ENCODE data around the gene PFDN1. TPM values are rescaled to one million over a fixed set of nuclear protein-coding genes. Genes with fewer than 3 reads are reported as not detected.

PFDN1 gene
- total RNA-seq, 5 donors from 2014 or later (not counting 1 experiment from before 2014, with no cell fraction given): 26.9 to 32.2 (median 28.1) TPM

GRCh38 chr5:140273401-140273877 lies 29.5 kb downstream of the PFDN1 start:
- 80% methylated on average over 2 of the region's 6 CpGs for WGBS (ENCODE audit: insufficient coverage)
- H3K27ac Mint-ChIP-seq: no peak overlapping the region

GRCh38 chr5:140270008-140270407 lies 32.9 kb downstream of the PFDN1 start:
- ATAC-seq (replicated peaks in 1 of 4): no peak
- Mint-ChIP-seq H3K4me3 (no peak overlapping the region), H3K9me3 (no peaks in the 10 kb centered on the region), H3K4me1 (peaks cover 30 to 44% (median 38%) of the 10 kb centered on the region in 3 donors), H3K36me3 (peaks cover 16% of the 10 kb centered on the region), H3K27ac (no peak overlapping the region), H3K27me3 (no peaks in the 10 kb centered on the region)
- no peaks in the 10 kb centered on the region for H3K27me3 ChIP-seq (replicated peaks in 1 of 2; ENCODE audit: control insufficient read depth in 2 of 2, extremely low read depth in 1 of 2, insufficient read depth in 2 of 2, low read length in 1 of 2)
- DNase-seq: no peak
- peaks cover 2 to 4% of the 10 kb centered on the region in 2 donors for H3K36me3 ChIP-seq (ENCODE audit: control insufficient read depth in 2 of 2, extremely low read depth in 1 of 2, insufficient read depth in 1 of 2, low read length in 1 of 2)
- no peak overlapping the region for H3K4me3 ChIP-seq (ENCODE audit: control insufficient read depth in 1 of 2, extremely low read depth in 1 of 2, low read length in 1 of 2)
- no peaks in the 10 kb centered on the region for H3K9me3 ChIP-seq
- H3K4me1 ChIP-seq (ENCODE audit: control insufficient read depth in 1 of 2, extremely low read depth in 1 of 2, insufficient read depth in 2 of 2, low read length in 2 of 2): peaks cover 11 to 25% of the 10 kb centered on the region in 2 experiments
- ChIA-PET CTCF (no interaction called here), POLR2A (no interaction called here)
- no peak overlapping the region for H3K27ac ChIP-seq (ENCODE audit: low read length)

More at GRCh38 chr5:140273401-140273877, 29.5 kb downstream of the PFDN1 start:
- Histone ChIP-seq H3K27me3 (replicated peaks in 1 of 2; ENCODE audit: control insufficient read depth in 2 of 2, extremely low read depth in 1 of 2, insufficient read depth in 2 of 2, low read length in 1 of 2) (no peaks in the 10 kb centered on the region), H3K27ac (ENCODE audit: low read length) (no peak overlapping the region), H3K4me3 (ENCODE audit: control insufficient read depth in 1 of 2, extremely low read depth in 1 of 2, low read length in 1 of 2) (no peak overlapping the region), H3K9me3 (no peaks in the 10 kb centered on the region), H3K36me3 (ENCODE audit: control insufficient read depth in 2 of 2, extremely low read depth in 1 of 2, insufficient read depth in 1 of 2, low read length in 1 of 2) (peaks cover 2 to 4% of the 10 kb centered on the region in 2 donors), H3K4me1 (ENCODE audit: control insufficient read depth in 1 of 2, extremely low read depth in 1 of 2, insufficient read depth in 2 of 2, low read length in 2 of 2) (peaks cover 0 to 5% of the 10 kb centered on the region in 2 experiments)
- Mint-ChIP-seq H3K36me3 (peaks cover 35% of the 10 kb centered on the region), H3K27me3 (no peaks in the 10 kb centered on the region), H3K4me1 (peaks cover 3 to 28% (median 19%) of the 10 kb centered on the region in 3 donors), H3K9me3 (no peaks in the 10 kb centered on the region), H3K4me3 (no peak overlapping the region)
- POLR2A ChIA-PET: interaction anchor here in 1 of 2 donors (0.7 kb wide), 1 partner anchor 11 kb away, joined by 3 read pairs; no protein-coding TSS in a partner anchor
- DNase-seq (peak in 1 of 35 experiments; percentile 21), ATAC-seq (replicated peaks in 1 of 4) (peak in 1 of 4 experiments; percentile 43)
- CTCF ChIA-PET: interaction anchor here in 1 of 2 donors (0.5 kb wide), 1 partner anchor 29 kb away, joined by 3 read pairs; no protein-coding TSS in a partner anchor

DNA sequence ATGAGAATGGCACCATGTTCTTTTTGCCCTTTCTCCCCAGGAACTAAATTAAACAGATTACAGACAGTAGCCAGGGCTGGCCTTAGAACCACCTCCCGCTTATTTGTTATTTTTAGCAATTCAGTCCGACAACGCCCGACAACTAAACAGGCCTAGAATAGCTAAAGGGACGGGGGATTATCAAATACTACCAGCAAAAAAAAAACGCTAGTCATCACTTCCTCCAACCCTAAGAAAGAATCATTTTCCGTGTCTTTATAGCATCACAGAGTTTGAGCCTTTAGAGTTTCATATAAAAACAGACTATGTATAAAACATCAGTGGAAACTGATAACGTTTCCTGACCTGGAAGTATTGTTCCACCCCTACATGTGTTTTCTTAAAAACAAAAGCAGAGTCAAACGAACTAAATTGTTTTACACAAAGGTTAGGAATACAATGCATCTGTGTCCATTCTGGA lies 35.3 kb downstream of the PFDN1 start:
- ChIA-PET POLR2A (interaction anchor here in 1 of 2 donors (0.6 kb wide), 1 partner anchor 1944 kb away, joined by 3 read pairs; no protein-coding TSS in a partner anchor), CTCF (interaction anchor here (0.8 to 1.6 kb wide), 2 partner anchors 92 to 371 kb away, joined by 3 read pairs; partner anchors contain the start of gene SLC4A9 (in 1 of the 2))
- peak overlapping the region; percentile 72 to 88 for H3K27ac Mint-ChIP-seq
- H3K27me3 Mint-ChIP-seq: no peaks in the 10 kb centered on the region
- peak in 2 of 4 experiments; percentile 30 to 32 for ATAC-seq (replicated peaks in 1 of 4)
- H3K9me3 Mint-ChIP-seq: no peaks in the 10 kb centered on the region
- WGBS (ENCODE audit: insufficient coverage): 61% methylated on average over 4 of the region's 9 CpGs
- Histone ChIP-seq H3K9me3 (no peaks in the 10 kb centered on the region), H3K27me3 (replicated peaks in 1 of 2; ENCODE audit: control insufficient read depth in 2 of 2, extremely low read depth in 1 of 2, insufficient read depth in 2 of 2, low read length in 1 of 2) (no peaks in the 10 kb centered on the region), H3K4me1 (ENCODE audit: control insufficient read depth in 1 of 2, extremely low read depth in 1 of 2, insufficient read depth in 2 of 2, low read length in 2 of 2) (peaks cover 11 to 20% of the 10 kb centered on the region in 2 experiments), H3K4me3 (ENCODE audit: control insufficient read depth in 1 of 2, extremely low read depth in 1 of 2, low read length in 1 of 2) (no peak overlapping the region), H3K36me3 (ENCODE audit: control insufficient read depth in 2 of 2, extremely low read depth in 1 of 2, insufficient read depth in 1 of 2, low read length in 1 of 2) (peaks cover 0 to 2% of the 10 kb centered on the region in 2 donors), H3K27ac (ENCODE audit: low read length) (no peak overlapping the region)
- peak overlapping the region in 2 of 3 donors; percentile 36 to 63 for H3K4me3 Mint-ChIP-seq
- peaks cover 31 to 45% (median 32%) of the 10 kb centered on the region in 3 donors for H3K4me1 Mint-ChIP-seq
- H3K36me3 Mint-ChIP-seq: peaks cover 13% of the 10 kb centered on the region
- no peak for DNase-seq

DNA sequence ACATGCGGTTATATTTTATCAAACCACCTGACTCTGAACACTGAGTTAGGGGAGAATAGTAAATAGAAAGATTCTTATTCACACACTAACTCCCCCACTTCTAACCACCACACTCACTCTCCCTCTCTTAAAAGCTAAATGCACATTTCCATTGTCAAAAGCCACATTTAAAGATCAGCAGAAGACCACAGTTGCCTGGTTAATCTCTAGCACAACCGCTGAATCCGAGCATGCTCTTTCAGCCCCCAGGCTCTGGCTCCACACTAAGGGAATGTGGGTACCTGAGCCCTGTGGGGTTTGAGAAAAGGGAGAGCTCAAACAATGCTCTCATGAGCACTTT lies 35.7 kb downstream of the PFDN1 start:
- H3K36me3 Mint-ChIP-seq: peaks cover 17% of the 10 kb centered on the region
- Histone ChIP-seq H3K4me3 (ENCODE audit: control insufficient read depth in 1 of 2, extremely low read depth in 1 of 2, low read length in 1 of 2) (no peak overlapping the region), H3K4me1 (ENCODE audit: control insufficient read depth in 1 of 2, extremely low read depth in 1 of 2, insufficient read depth in 2 of 2, low read length in 2 of 2) (peaks cover 11 to 20% of the 10 kb centered on the region in 2 experiments), H3K27me3 (replicated peaks in 1 of 2; ENCODE audit: control insufficient read depth in 2 of 2, extremely low read depth in 1 of 2, insufficient read depth in 2 of 2, low read length in 1 of 2) (no peaks in the 10 kb centered on the region), H3K36me3 (ENCODE audit: control insufficient read depth in 2 of 2, extremely low read depth in 1 of 2, insufficient read depth in 1 of 2, low read length in 1 of 2) (no peaks in the 10 kb centered on the region), H3K27ac (ENCODE audit: low read length) (no peak overlapping the region), H3K9me3 (no peaks in the 10 kb centered on the region)
- no CpG with 5 or more reads among the region's 3 CpGs for WGBS (ENCODE audit: insufficient coverage)
- ChIA-PET CTCF (interaction anchor here (0.8 to 1.6 kb wide), 2 partner anchors 93 to 371 kb away, joined by 3 read pairs; partner anchors contain the start of gene SLC4A9 (in 1 of the 2)), POLR2A (interaction anchor here in 1 of 2 donors (0.5 to 0.6 kb wide), 2 partner anchors 9 to 1944 kb away, joined by 3 to 4 read pairs; no protein-coding TSS in a partner anchor)
- peak overlapping the region; percentile 36 to 63 (median 43) for H3K4me3 Mint-ChIP-seq
- DNase-seq (no peak), ATAC-seq (replicated peaks in 1 of 4) (peak; percentile 11 to 77 (median 54))
- no peaks in the 10 kb centered on the region for H3K27me3 Mint-ChIP-seq
- no peaks in the 10 kb centered on the region for H3K9me3 Mint-ChIP-seq
- peak overlapping the region; percentile 72 to 88 for H3K27ac Mint-ChIP-seq
- H3K4me1 Mint-ChIP-seq: peaks cover 32 to 49% (median 35%) of the 10 kb centered on the region in 3 donors

- H3K27ac ChIP-seq (ENCODE audit: low read length): no peak overlapping the region
- CTCF ChIA-PET: interaction anchor here (0.8 to 1.6 kb wide), 2 partner anchors 93 to 372 kb away, joined by 3 read pairs; partner anchors contain the start of gene SLC4A9 (in 1 of the 2)
Observed at GRCh38 chr5:140266471-140267200, 36.3 kb downstream of the PFDN1 start.

DNA sequence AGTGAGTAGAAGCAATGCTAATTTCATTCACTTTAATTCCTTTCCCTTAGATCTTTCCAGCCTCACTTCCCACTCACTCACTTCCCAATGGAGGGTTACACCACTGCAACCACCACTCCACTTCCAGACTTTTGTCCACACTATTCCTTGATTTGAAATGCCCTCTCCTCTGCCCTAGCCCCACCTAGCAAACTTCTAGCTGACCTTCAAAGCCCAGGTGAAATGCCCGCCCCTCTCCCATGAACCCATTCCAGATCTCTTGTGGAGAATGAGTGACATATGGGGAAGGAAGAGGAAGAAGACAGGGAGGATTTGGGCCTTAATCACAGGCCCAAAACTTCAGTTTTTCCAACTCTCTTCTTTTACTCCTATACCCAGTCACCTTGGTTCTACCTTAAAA lies 37.1 kb downstream of the PFDN1 start:
- Mint-ChIP-seq H3K4me1 (peaks cover 41 to 58% (median 42%) of the 10 kb centered on the region in 3 donors), H3K27ac (peak overlapping the region; percentile 72 to 78), H3K9me3 (no peaks in the 10 kb centered on the region), H3K4me3 (peak overlapping the region in 1 of 3 donors; percentile 63), H3K36me3 (peaks cover 21% of the 10 kb centered on the region), H3K27me3 (no peaks in the 10 kb centered on the region)
- Histone ChIP-seq H3K27ac (ENCODE audit: low read length) (no peak overlapping the region), H3K9me3 (no peaks in the 10 kb centered on the region), H3K4me3 (ENCODE audit: control insufficient read depth in 1 of 2, extremely low read depth in 1 of 2, low read length in 1 of 2) (no peak overlapping the region), H3K4me1 (ENCODE audit: control insufficient read depth in 1 of 2, extremely low read depth in 1 of 2, insufficient read depth in 2 of 2, low read length in 2 of 2) (peaks cover 14 to 20% of the 10 kb centered on the region in 2 experiments), H3K27me3 (replicated peaks in 1 of 2; ENCODE audit: control insufficient read depth in 2 of 2, extremely low read depth in 1 of 2, insufficient read depth in 2 of 2, low read length in 1 of 2) (no peaks in the 10 kb centered on the region), H3K36me3 (ENCODE audit: control insufficient read depth in 2 of 2, extremely low read depth in 1 of 2, insufficient read depth in 1 of 2, low read length in 1 of 2) (no peaks in the 10 kb centered on the region)
- CTCF ChIA-PET: no interaction called here
- ATAC-seq (replicated peaks in 1 of 4): no peak
- POLR2A ChIA-PET: interaction anchor here in 1 of 2 donors (0.6 kb wide), 1 partner anchor 9 kb away, joined by 15 read pairs; no protein-coding TSS in a partner anchor
- DNase-seq: no peak
- WGBS (ENCODE audit: insufficient coverage): no CpG with 5 or more reads among the region's 1 CpG

More at GRCh38 chr5:140266471-140267200, 36.3 kb downstream of the PFDN1 start:
- H3K27ac Mint-ChIP-seq: peak overlapping the region; percentile 72 to 88
- Histone ChIP-seq H3K4me1 (ENCODE audit: control insufficient read depth in 1 of 2, extremely low read depth in 1 of 2, insufficient read depth in 2 of 2, low read length in 2 of 2) (peaks cover 14 to 20% of the 10 kb centered on the region in 2 experiments), H3K27me3 (replicated peaks in 1 of 2; ENCODE audit: control insufficient read depth in 2 of 2, extremely low read depth in 1 of 2, insufficient read depth in 2 of 2, low read length in 1 of 2) (no peaks in the 10 kb centered on the region), H3K9me3 (no peaks in the 10 kb centered on the region), H3K36me3 (ENCODE audit: control insufficient read depth in 2 of 2, extremely low read depth in 1 of 2, insufficient read depth in 1 of 2, low read length in 1 of 2) (no peaks in the 10 kb centered on the region), H3K4me3 (ENCODE audit: control insufficient read depth in 1 of 2, extremely low read depth in 1 of 2, low read length in 1 of 2) (no peak overlapping the region)
- DNase-seq (peak in 6 of 35 experiments; percentile 3 to 48 (median 11)), ATAC-seq (replicated peaks in 1 of 4) (peak in 2 of 4 experiments; percentile 27 to 43)
- peaks cover 36 to 52% (median 37%) of the 10 kb centered on the region in 3 donors for H3K4me1 Mint-ChIP-seq
- POLR2A ChIA-PET: interaction anchor here in 1 of 2 donors (0.5 kb wide), 1 partner anchor 9 kb away, joined by 4 read pairs; no protein-coding TSS in a partner anchor
- peaks cover 18% of the 10 kb centered on the region for H3K36me3 Mint-ChIP-seq
- H3K27me3 Mint-ChIP-seq: no peaks in the 10 kb centered on the region
- WGBS (ENCODE audit: insufficient coverage): 53% methylated on average over 3 of the region's 6 CpGs
- no peaks in the 10 kb centered on the region for H3K9me3 Mint-ChIP-seq
- peak overlapping the region in 1 of 3 donors; percentile 63 for H3K4me3 Mint-ChIP-seq
